Measurements from ENCODE around the gene RACK1.
A peak's percentile ranks its signal among the peaks of the same experiment; 100 is the strongest.

The RACK1 gene

DNA sequence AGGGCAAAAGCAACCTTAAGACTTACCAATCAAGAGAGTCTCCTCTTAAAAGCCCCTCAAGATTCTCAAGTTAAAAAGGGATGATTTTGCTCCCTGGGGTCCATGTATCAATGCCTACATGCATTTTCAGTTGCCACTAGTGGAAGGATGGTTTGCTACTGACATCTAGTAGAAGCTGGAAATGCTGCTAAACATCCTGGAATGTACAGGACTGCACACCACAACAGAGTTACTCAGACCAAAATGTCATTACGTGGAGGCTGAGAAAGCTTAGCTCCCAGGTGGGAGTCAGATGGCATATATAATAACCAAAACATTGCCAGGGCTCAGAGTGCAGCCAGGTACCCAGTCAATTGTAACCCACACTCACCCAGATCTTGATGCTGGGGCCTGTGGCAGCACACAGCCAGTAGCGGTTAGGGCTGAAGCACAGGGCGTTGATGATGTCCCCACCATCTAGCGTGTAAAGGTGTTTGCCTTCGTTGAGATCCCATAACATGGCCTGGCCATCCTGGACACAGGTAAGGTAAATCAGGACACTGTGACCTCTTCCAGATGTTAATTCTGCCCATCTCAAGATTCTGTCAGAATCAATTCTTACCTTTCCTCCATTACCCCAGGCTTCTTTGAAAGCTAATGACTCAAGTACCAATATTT lies 5.8 kb downstream of the RACK1 start:
- Histone ChIP-seq H3K27ac (ENCODE audit: low read depth, low read length) (no peak overlapping the region), H3K4me1 (ENCODE audit: insufficient read depth, low read length) (peaks cover 8% of the 10 kb centered on the region; the same call in 1 of the 2 replicates), H3K27me3 (ENCODE audit: insufficient read depth, low read length) (no peaks in the 10 kb centered on the region), H3K9me3 (ENCODE audit: insufficient read depth, low read depth, low read length) (no peaks in the 10 kb centered on the region), H3K4me3 (ENCODE audit: low read length) (no peak overlapping the region), H3K9ac (ENCODE audit: low read depth, low read length) (no peak overlapping the region), H3K36me3 (ENCODE audit: insufficient read depth, low read length) (peaks cover 94% of the 10 kb centered on the region)
- WGBS: 95% methylated on average over 5 of the region's 5 CpGs

DNA sequence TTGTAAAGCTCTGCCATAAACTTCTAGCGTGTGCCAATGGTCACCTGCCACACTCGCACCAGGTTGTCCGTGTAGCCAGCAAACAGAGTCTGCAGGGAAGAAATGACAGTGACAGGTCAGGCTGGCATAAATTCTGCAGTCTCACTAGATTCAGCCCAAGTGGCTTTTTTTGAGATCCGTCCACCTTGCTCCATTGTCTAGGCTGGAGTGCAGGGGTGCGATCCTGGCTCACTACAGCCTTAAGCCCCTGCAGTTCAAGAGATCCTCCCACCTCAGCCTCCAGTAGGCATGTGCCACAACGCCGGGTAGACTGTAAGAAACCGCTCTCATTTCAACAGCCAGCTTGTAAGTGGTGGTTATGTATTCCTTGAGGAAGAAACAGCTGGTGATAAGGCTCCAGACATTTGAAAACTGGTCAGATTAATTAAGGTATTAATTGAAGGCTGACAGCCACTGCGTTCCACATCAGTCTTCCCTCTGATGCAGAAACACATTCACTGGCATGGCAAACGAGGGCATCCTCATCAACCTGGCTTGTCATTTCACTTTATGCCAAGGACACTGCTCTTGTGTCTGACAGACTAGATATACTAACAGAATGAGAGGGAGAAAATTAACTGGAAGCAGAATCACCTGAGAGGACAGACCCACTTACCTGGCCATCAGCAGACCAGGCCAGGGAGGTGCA lies 6.6 kb downstream of the RACK1 start:
- WGBS: 96% methylated on average over 10 of the region's 10 CpGs
- Histone ChIP-seq H3K9ac (ENCODE audit: low read depth, low read length) (no peak overlapping the region), H3K27ac (ENCODE audit: low read depth, low read length) (peak overlapping the region; percentile 5; the same call in 1 of the 2 replicates), H3K9me3 (ENCODE audit: insufficient read depth, low read depth, low read length) (no peaks in the 10 kb centered on the region), H3K4me1 (ENCODE audit: insufficient read depth, low read length) (peaks cover 6% of the 10 kb centered on the region; the same call in 1 of the 2 replicates), H3K27me3 (ENCODE audit: insufficient read depth, low read length) (no peaks in the 10 kb centered on the region), H3K36me3 (ENCODE audit: insufficient read depth, low read length) (peaks cover 94% of the 10 kb centered on the region), H3K4me3 (ENCODE audit: low read length) (no peak overlapping the region)

DNA sequence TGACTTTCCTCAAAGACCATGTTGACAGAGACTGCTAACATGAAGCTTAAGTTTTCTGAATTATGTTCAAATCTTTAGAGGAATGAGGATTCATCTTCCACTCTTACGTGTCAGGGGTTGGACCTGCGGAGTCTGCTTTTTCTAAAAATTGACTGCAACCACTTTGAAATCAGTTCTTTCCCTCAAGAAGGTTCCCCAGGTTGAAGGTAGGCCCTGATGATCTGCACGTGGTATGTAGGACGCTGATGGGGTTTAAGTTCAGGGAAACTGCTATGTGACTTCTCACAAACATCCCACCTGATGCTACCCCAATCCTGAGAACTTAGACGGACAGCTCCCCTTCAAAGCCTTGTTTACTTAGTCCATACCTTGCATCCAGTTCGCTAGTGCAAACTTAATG lies 7.2 kb downstream of the RACK1 start:
- no peak overlapping the region for H3K27ac ChIP-seq (ENCODE audit: low read depth, low read length)
- no peaks in the 10 kb centered on the region; the same call in 1 of the 2 replicates for H3K4me1 ChIP-seq (ENCODE audit: insufficient read depth, low read length)
- no peak overlapping the region for H3K4me3 ChIP-seq (ENCODE audit: low read length)
- H3K36me3 ChIP-seq (ENCODE audit: insufficient read depth, low read length): peaks cover 94% of the 10 kb centered on the region
- 90% methylated on average over 6 of the region's 6 CpGs for WGBS
- H3K9me3 ChIP-seq (ENCODE audit: insufficient read depth, low read depth, low read length): no peaks in the 10 kb centered on the region
- no peak overlapping the region for H3K9ac ChIP-seq (ENCODE audit: low read depth, low read length)
- H3K27me3 ChIP-seq (ENCODE audit: insufficient read depth, low read length): no peaks in the 10 kb centered on the region

DNA sequence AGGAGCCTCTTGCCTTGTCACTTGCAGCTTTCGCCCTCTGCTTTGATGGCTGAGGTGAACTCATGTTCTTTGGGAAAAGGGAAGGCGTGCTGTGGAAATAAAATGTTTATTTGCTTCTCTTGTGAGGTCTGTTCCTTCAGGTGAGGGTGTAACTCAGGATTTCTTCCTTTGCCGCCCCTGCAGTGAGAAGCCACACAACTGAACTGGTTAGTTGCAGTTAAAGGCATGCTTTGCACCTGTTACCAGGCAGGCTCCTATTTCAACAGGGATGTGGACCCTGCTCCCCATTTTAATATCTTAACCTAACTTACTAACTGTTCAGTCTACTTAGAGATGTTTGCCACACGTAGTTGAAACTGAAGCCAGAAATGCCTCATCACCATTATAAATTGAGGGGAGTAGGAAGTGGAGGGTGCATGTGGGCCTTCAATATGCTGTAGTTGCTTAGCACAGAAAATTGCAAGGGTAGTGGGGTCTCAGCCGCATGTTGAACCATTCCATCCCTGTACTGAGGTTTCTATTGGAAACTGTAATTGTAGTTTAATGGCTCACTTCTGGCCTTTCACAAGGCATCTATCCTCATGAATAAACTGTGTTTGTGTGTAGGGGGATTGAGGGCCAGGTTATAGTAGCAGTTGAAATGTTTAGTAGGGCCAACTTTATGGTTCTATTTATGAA lies 7.9 kb downstream of the RACK1 start:
- Histone ChIP-seq H3K27ac (ENCODE audit: low read depth, low read length) (peak overlapping the region; percentile 43; the same call in 1 of the 2 replicates), H3K4me1 (ENCODE audit: insufficient read depth, low read length) (no peaks in the 10 kb centered on the region), H3K4me3 (ENCODE audit: low read length) (no peak overlapping the region), H3K36me3 (ENCODE audit: insufficient read depth, low read length) (peaks cover 93% of the 10 kb centered on the region), H3K9me3 (ENCODE audit: insufficient read depth, low read depth, low read length) (no peaks in the 10 kb centered on the region), H3K9ac (ENCODE audit: low read depth, low read length) (no peak overlapping the region), H3K27me3 (ENCODE audit: insufficient read depth, low read length) (no peaks in the 10 kb centered on the region)
- WGBS: 92% methylated on average over 5 of the region's 5 CpGs

DNA sequence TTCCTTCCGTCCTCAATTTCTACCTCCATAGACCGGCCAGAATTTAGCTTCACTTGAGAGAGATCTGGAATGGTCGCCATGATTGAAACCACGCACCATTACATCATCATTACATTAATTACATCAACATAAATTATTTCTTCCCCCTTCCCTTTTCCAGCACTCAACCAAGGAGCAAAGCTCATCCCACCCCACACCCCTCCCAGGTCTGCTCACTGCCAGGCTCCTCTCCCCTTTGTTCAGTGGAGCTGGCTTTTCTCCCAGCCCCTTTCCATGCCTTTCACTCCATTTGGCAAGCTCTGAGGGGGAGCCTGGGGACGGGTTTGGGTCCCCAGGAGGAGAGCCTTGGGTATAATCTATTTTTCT lies 8.4 kb downstream of the RACK1 start:
- Histone ChIP-seq H3K9me3 (ENCODE audit: insufficient read depth, low read depth, low read length) (no peaks in the 10 kb centered on the region), H3K4me1 (ENCODE audit: insufficient read depth, low read length) (no peaks in the 10 kb centered on the region), H3K36me3 (ENCODE audit: insufficient read depth, low read length) (peaks cover 93% of the 10 kb centered on the region), H3K9ac (ENCODE audit: low read depth, low read length) (no peak overlapping the region), H3K4me3 (ENCODE audit: low read length) (no peak overlapping the region), H3K27me3 (ENCODE audit: insufficient read depth, low read length) (no peaks in the 10 kb centered on the region), H3K27ac (ENCODE audit: low read depth, low read length) (peak overlapping the region; percentile 43; the same call in 1 of the 2 replicates)
- whole genome bisulfite sequencing: 93% methylated on average over 5 of the region's 5 CpGs

DNA sequence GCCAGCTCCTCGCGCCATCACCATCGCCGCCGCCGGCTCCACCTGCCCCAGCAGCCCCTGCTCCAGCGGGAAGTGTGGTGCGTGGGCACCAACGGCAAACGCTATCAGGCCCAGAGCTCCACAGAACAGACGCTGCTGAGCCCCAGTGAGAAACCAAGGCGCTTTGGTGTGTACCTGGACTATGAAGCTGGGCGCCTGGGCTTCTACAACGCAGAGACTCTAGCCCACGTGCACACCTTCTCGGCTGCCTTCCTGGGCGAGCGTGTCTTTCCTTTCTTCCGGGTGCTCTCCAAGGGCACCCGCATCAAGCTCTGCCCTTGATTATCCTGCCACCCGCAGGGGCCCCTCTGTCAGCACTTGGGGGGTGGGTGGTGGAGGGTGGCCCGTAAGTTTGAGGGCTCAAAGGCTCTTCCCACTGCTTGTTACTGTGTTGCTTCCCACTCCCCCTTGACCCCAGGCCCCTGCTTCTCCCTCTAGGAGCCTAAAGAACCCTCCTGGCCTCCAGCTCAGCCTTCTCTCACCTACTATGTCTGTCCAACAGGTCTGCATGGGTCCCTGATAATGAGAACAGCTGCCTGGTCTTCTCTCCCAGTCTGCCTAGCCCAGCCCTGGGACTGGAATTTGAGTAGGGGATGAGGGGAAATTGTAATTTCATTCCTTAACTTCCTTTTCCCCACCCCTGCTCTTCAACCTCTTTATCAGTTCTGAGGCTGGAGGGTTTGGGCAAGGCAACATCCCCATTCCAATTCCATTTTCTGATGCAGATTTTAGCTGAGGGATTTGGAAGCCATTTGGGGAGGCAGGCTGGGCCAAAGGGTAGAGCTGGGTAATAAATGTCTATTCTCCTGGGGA lies 9.0 kb downstream of the RACK1 start:
- Histone ChIP-seq H3K9me3 (ENCODE audit: insufficient read depth, low read depth, low read length) (no peaks in the 10 kb centered on the region), H3K4me3 (ENCODE audit: low read length) (no peak overlapping the region), H3K4me1 (ENCODE audit: insufficient read depth, low read length) (no peaks in the 10 kb centered on the region), H3K36me3 (ENCODE audit: insufficient read depth, low read length) (peaks cover 88% of the 10 kb centered on the region), H3K9ac (ENCODE audit: low read depth, low read length) (no peak overlapping the region), H3K27me3 (ENCODE audit: insufficient read depth, low read length) (no peaks in the 10 kb centered on the region), H3K27ac (ENCODE audit: low read depth, low read length) (peak overlapping the region; percentile 38; the same call in 1 of the 2 replicates)
- 92% methylated on average over 20 of the region's 22 CpGs for WGBS

DNA sequence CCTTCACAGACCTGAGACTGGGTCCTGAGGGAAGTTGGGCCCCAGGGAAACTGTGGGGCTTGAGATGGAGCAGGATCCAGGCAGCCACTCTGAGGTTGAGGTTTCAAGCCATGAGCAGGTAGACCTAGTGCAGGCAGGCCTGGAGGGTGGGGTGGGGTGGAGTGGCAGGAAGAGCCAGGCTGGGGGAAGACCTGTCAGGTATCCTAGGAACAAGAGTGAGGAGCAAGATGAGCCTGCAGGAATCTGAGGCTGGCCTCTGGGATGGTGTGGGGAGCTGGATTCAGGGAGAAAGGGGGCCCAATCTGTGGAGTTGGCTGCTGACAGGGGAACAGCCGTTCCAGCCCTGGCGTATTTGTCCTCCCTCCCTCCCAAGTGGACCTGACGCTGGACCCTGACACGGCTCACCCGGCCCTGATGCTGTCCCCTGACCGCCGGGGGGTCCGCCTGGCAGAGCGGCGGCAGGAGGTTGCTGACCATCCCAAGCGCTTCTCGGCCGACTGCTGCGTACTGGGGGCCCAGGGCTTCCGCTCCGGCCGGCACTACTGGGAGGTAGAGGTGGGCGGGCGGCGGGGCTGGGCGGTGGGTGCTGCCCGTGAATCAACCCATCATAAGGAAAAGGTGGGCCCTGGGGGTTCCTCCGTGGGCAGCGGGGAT lies 9.8 kb downstream of the RACK1 start:
- H3K27me3 ChIP-seq (ENCODE audit: insufficient read depth, low read length): no peaks in the 10 kb centered on the region
- 95% methylated on average over 24 of the region's 24 CpGs for WGBS
- H3K9me3 ChIP-seq (ENCODE audit: insufficient read depth, low read depth, low read length): no peaks in the 10 kb centered on the region

DNA sequence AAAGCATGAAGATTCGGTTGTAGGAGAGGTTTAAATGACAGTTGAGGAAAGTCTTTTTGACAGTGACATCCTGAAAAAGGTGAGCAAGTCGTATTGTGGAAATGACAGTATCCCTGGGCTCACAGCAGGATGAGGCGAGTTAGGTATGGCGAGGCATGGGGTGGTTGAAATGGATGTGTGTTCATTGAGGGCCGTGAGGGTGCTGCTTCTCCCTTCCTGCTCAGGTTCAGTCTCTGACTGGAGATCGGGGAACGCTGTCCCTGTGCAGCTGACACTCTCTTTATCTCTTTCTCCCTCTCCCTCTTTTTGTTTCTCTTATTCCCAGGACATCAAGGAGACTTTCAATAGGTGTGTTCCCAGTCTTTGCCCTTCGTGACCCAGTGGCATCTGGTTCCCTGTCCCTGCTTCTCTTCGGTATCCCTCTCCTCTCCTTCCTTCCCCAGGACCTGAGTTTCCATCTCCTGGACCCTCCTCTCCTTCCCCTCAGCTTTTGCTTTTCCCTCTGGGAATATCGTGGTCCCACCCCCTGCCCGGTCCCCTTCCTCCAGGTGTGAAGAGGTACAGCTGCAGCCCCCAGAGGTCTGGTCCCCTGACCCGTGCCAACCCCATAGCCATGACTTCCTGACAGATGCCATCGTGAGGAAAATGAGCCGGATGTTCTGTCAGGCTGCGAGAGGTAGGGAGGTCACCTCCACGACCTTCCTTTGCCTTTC lies 10.5 kb downstream of the RACK1 start:
- no peak overlapping the region for H3K27ac ChIP-seq (ENCODE audit: low read depth, low read length)
- no peaks in the 10 kb centered on the region for H3K4me1 ChIP-seq (ENCODE audit: insufficient read depth, low read length)
- peaks cover 82% of the 10 kb centered on the region for H3K36me3 ChIP-seq (ENCODE audit: insufficient read depth, low read length)
- H3K27me3 ChIP-seq (ENCODE audit: insufficient read depth, low read length): no peaks in the 10 kb centered on the region
- no peak overlapping the region for H3K9ac ChIP-seq (ENCODE audit: low read depth, low read length)
- no peak overlapping the region for H3K4me3 ChIP-seq (ENCODE audit: low read length)
- 92% methylated on average over 16 of the region's 16 CpGs for WGBS
- H3K9me3 ChIP-seq (ENCODE audit: insufficient read depth, low read depth, low read length): no peaks in the 10 kb centered on the region

More for the DNA sequence above, 9.8 kb downstream of the RACK1 start:
- Histone ChIP-seq H3K4me3 (ENCODE audit: low read length) (no peak overlapping the region), H3K9ac (ENCODE audit: low read depth, low read length) (no peak overlapping the region), H3K4me1 (ENCODE audit: insufficient read depth, low read length) (no peaks in the 10 kb centered on the region), H3K27ac (ENCODE audit: low read depth, low read length) (no peak overlapping the region), H3K36me3 (ENCODE audit: insufficient read depth, low read length) (peaks cover 88% of the 10 kb centered on the region)

DNA sequence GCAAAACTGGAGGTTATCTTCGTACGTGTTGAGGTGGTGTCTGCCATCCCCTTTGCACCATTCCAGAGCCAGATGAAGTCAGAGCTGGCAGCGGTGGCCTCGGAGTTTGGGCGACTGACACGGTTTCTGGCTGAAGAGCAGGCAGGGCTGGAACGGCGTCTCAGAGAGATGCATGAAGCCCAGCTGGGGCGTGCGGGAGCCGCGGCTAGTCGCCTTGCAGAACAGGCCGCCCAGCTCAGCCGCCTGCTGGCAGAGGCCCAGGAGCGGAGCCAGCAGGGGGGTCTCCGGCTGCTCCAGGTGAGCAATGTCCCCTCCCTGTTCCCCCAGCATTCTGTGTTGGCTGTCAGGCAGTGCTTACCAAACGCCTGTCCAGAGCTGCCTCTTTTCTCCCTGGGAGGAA lies 11.1 kb downstream of the RACK1 start:
- Histone ChIP-seq H3K36me3 (ENCODE audit: insufficient read depth, low read length) (peaks cover 79% of the 10 kb centered on the region), H3K27me3 (ENCODE audit: insufficient read depth, low read length) (no peaks in the 10 kb centered on the region), H3K4me1 (ENCODE audit: insufficient read depth, low read length) (no peaks in the 10 kb centered on the region), H3K9ac (ENCODE audit: low read depth, low read length) (no peak overlapping the region), H3K9me3 (ENCODE audit: insufficient read depth, low read depth, low read length) (no peaks in the 10 kb centered on the region), H3K27ac (ENCODE audit: low read depth, low read length) (no peak overlapping the region), H3K4me3 (ENCODE audit: low read length) (no peak overlapping the region)
- 94% methylated on average over 18 of the region's 18 CpGs for WGBS

DNA sequence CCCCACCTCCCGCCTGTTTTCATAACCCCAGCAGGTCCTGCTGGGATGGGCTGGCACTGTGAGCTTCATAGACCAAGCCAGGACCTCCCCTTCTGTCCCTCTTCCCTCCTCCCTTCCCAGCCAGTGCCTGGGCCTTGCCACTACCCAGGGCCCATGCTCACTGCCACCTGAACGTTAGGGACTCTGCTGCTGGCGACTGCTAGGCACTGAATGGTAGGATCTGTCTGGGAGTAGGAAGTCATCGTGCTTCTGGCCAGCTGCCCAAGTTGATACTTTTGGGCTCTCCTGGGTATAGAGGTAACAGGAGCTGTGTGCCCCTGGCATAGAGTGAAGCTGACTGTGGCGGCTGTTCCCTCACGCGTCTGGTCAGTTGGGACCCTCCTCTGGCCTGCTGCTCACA lies 12.3 kb downstream of the RACK1 start:
- Histone ChIP-seq H3K27ac (ENCODE audit: low read depth, low read length) (no peak overlapping the region), H3K36me3 (ENCODE audit: insufficient read depth, low read length) (peaks cover 71% of the 10 kb centered on the region), H3K9me3 (ENCODE audit: insufficient read depth, low read depth, low read length) (no peaks in the 10 kb centered on the region), H3K4me1 (ENCODE audit: insufficient read depth, low read length) (no peaks in the 10 kb centered on the region), H3K4me3 (ENCODE audit: low read length) (no peak overlapping the region), H3K27me3 (ENCODE audit: insufficient read depth, low read length) (no peaks in the 10 kb centered on the region), H3K9ac (ENCODE audit: low read depth, low read length) (no peak overlapping the region)
- WGBS: 94% methylated on average over 7 of the region's 7 CpGs

Measured in HUES64 (cell line).